Measurements from ENCODE around the gene SSU72. TPM values are rescaled to one million over a fixed set of nuclear protein-coding genes. Genes with fewer than 3 reads are reported as not detected.

Gene SSU72
- total RNA-seq, 1 experiment from 2014 or later: 193 TPM

GRCh38 chr1:1547011-1547410, 27.7 kb downstream of the SSU72 start:
- CTCF ChIA-PET: no interaction called here
- no TSS peak for BruUV-seq (replicated peaks)
- TF ChIP-seq CTCF (conservative IDR thresholded peaks at IDR 0.05; ENCODE audit: low read depth, low read length) (no peak), EZH2 (IDR thresholded peaks at IDR 0.05; ENCODE audit: borderline replicate concordance, low read depth, low read length, poor library complexity, severe bottlenecking) (no peak)
- Histone ChIP-seq H3K27me3 (replicated peaks; ENCODE audit: insufficient read depth, low read depth, low read length, poor library complexity) (no peaks in the 10 kb centered on the region), H3K9me3 (ENCODE audit: low read depth, low read length, poor library complexity, severe bottlenecking) (no peaks in the 10 kb centered on the region), H3K27ac (ENCODE audit: low read depth, low read length, poor library complexity, severe bottlenecking) (no peak overlapping the region), H3K4me3 (ENCODE audit: low read depth, low read length, poor library complexity, severe bottlenecking) (no peak overlapping the region), H3K4me1 (ENCODE audit: insufficient read depth, low read length, poor library complexity, severe bottlenecking) (no peaks in the 10 kb centered on the region), H3K36me3 (ENCODE audit: insufficient read depth, low read length, poor library complexity, severe bottlenecking) (peaks cover 16% of the 10 kb centered on the region)
- intact Hi-C loops (cut with micrococcal nuclease; ENCODE audit: unreplicated experiment): no loop called here
- no peak for DNase-seq (ENCODE audit: low spot score)
- POLR2A ChIA-PET (ENCODE audit: low non-redundant PET): no interaction called here

GRCh38 chr1:1545946-1546737, 28.5 kb downstream of the SSU72 start:
- TF ChIP-seq EZH2 (IDR thresholded peaks at IDR 0.05; ENCODE audit: borderline replicate concordance, low read depth, low read length, poor library complexity, severe bottlenecking) (no peak), CTCF (conservative IDR thresholded peaks at IDR 0.05; ENCODE audit: low read depth, low read length) (no peak)
- Histone ChIP-seq H3K27ac (ENCODE audit: low read depth, low read length, poor library complexity, severe bottlenecking) (no peak overlapping the region), H3K4me3 (ENCODE audit: low read depth, low read length, poor library complexity, severe bottlenecking) (no peak overlapping the region), H3K27me3 (replicated peaks; ENCODE audit: insufficient read depth, low read depth, low read length, poor library complexity) (no peaks in the 10 kb centered on the region), H3K36me3 (ENCODE audit: insufficient read depth, low read length, poor library complexity, severe bottlenecking) (peaks cover 24% of the 10 kb centered on the region), H3K4me1 (ENCODE audit: insufficient read depth, low read length, poor library complexity, severe bottlenecking) (no peaks in the 10 kb centered on the region), H3K9me3 (ENCODE audit: low read depth, low read length, poor library complexity, severe bottlenecking) (no peaks in the 10 kb centered on the region)
- ChIA-PET POLR2A (ENCODE audit: low non-redundant PET) (no interaction called here), CTCF (no interaction called here)
- DNase-seq (ENCODE audit: low spot score): no peak
- BruUV-seq (replicated peaks): no TSS peak
- intact Hi-C loops (cut with micrococcal nuclease; ENCODE audit: unreplicated experiment): no loop called here

GRCh38 chr1:1544544-1544943, 30.1 kb downstream of the SSU72 start:
- intact Hi-C loops (cut with micrococcal nuclease; ENCODE audit: unreplicated experiment): no loop called here
- no TSS peak for BruUV-seq (replicated peaks)
- TF ChIP-seq EZH2 (IDR thresholded peaks at IDR 0.05; ENCODE audit: borderline replicate concordance, low read depth, low read length, poor library complexity, severe bottlenecking): no peak
- TF ChIP-seq CTCF (conservative IDR thresholded peaks at IDR 0.05; ENCODE audit: low read depth, low read length): no peak
- no peaks in the 10 kb centered on the region for H3K27me3 ChIP-seq (replicated peaks; ENCODE audit: insufficient read depth, low read depth, low read length, poor library complexity)
- H3K36me3 ChIP-seq (ENCODE audit: insufficient read depth, low read length, poor library complexity, severe bottlenecking): peaks cover 27% of the 10 kb centered on the region
- CTCF ChIA-PET: no interaction called here
- no peak overlapping the region for H3K27ac ChIP-seq (ENCODE audit: low read depth, low read length, poor library complexity, severe bottlenecking)
- no peaks in the 10 kb centered on the region for H3K4me1 ChIP-seq (ENCODE audit: insufficient read depth, low read length, poor library complexity, severe bottlenecking)
- no peak for DNase-seq (ENCODE audit: low spot score)
- no peak overlapping the region for H3K4me3 ChIP-seq (ENCODE audit: low read depth, low read length, poor library complexity, severe bottlenecking)
- no peaks in the 10 kb centered on the region for H3K9me3 ChIP-seq (ENCODE audit: low read depth, low read length, poor library complexity, severe bottlenecking)
- POLR2A ChIA-PET (ENCODE audit: low non-redundant PET): no interaction called here
